Uterus (tissue), 2 donors: ENCODE results near the gene ASCC2.

Experiments used
- POLR2A ChIP-seq, 2 donors: fragments of 450-650 bp; IDR thresholded peaks; one replicate each; pipeline ENCODE4 v1.6.1; 2016; ENCODE audit warnings: antibody characterized with exemption in 2 of 2, mild to moderate bottlenecking in 1 of 2, moderate library complexity in 1 of 2
- TF ChIP-seq, protein P1 (sequence below), 4 experiments: fragments of 200-600 bp in 2 of 4; fragments of 450-650 bp in 2 of 4; sonication (generic) in 2 of 4; IDR thresholded peaks; one replicate each; pipeline ENCODE4 v1.5.1; 2016 to 2019; ENCODE audit warnings: antibody characterized with exemption in 4 of 4, mild to moderate bottlenecking in 2 of 4, moderate library complexity in 1 of 4

GRCh38 chr22:29768052-29768693 is 69.9 kb downstream of the ASCC2 start:
- TF ChIP-seq, protein P1, sequence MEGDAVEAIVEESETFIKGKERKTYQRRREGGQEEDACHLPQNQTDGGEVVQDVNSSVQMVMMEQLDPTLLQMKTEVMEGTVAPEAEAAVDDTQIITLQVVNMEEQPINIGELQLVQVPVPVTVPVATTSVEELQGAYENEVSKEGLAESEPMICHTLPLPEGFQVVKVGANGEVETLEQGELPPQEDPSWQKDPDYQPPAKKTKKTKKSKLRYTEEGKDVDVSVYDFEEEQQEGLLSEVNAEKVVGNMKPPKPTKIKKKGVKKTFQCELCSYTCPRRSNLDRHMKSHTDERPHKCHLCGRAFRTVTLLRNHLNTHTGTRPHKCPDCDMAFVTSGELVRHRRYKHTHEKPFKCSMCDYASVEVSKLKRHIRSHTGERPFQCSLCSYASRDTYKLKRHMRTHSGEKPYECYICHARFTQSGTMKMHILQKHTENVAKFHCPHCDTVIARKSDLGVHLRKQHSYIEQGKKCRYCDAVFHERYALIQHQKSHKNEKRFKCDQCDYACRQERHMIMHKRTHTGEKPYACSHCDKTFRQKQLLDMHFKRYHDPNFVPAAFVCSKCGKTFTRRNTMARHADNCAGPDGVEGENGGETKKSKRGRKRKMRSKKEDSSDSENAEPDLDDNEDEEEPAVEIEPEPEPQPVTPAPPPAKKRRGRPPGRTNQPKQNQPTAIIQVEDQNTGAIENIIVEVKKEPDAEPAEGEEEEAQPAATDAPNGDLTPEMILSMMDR (IDR thresholded peaks at IDR 0.05) = no peak
- no peak for TF ChIP-seq POLR2A (IDR thresholded peaks at IDR 0.05)
